GM12872 (cell line): ENCODE measurements around the gene KCNIP4.

Experiments used
- CTCF ChIP-seq: IDR thresholded peaks from 3 replicates; pipeline ENCODE4 v1.5.1; 2011; ENCODE audit warnings: low read depth, mild to moderate bottlenecking, low read length, moderate library complexity; ENCODE audit not compliant: insufficient read depth

The KCNIP4 gene

GRCh38 chr4:21722157-21722839 is 226.3 kb downstream of the KCNIP4 start:
- TF ChIP-seq CTCF: no peak

- TF ChIP-seq CTCF: no peak
Measured at GRCh38 chr4:21716531-21716930, 232.0 kb downstream of the KCNIP4 start.

- TF ChIP-seq CTCF: no peak
Measured at GRCh38 chr4:21710179-21710835, 238.3 kb downstream of the KCNIP4 start.

GRCh38 chr4:21709761-21710160 is 238.8 kb downstream of the KCNIP4 start:
- no peak for TF ChIP-seq CTCF

- TF ChIP-seq CTCF: no peak
Measured at GRCh38 chr4:21709031-21709430, 239.5 kb downstream of the KCNIP4 start.

- TF ChIP-seq CTCF: no peak
Measured at GRCh38 chr4:21699446-21699845, 249.1 kb downstream of the KCNIP4 start.

GRCh38 chr4:21697583-21697982 is 251.0 kb downstream of the KCNIP4 start:
- no peak for TF ChIP-seq CTCF
